Endothelial cell of umbilical vein (primary cell): ENCODE data around the gene MAX. TPM values are rescaled to one million over a fixed set of nuclear protein-coding genes. Genes with fewer than 3 reads are reported as not detected.

Experiments used
- BruUV-seq: library from RNA; stranded (reverse); fragments of 400-500 nt; replicated peaks from 2 replicates; lab custom pipeline; 2021; lab: Mats Ljungman, UMichigan
- CTCF ChIA-PET: fragments of 300-600, 350-600 bp; sonication (Branson Sonifier 250); formaldehyde crosslinking; loops from one replicate; lab custom pipeline; 2021; ENCODE audit warnings: antibody characterized with exemption, inconsistent platforms; lab: Charles Lee
- POLR2A ChIA-PET: fragments of 300-600, 350-600 bp; sonication (Branson Sonifier 250); formaldehyde crosslinking; loops from one replicate; lab custom pipeline; 2021; ENCODE audit warnings: antibody characterized with exemption, inconsistent platforms; lab: Charles Lee
- DNase-seq: peaks from one replicate; pipeline ENCODE4 v3.0.0-alpha.2; 2011; ENCODE audit warnings: low read depth, low spot score
- FAIRE-seq: peaks from 2 replicates; lab custom pipeline; 2011; peaks lifted over from hg19 to GRCh38; lab: Jason Lieb, UNC
- H2AFZ ChIP-seq: 2 replicates; pipeline ENCODE4 v1.6.0; 2012; ENCODE audit warnings: low read depth, low read length, control low read depth, inconsistent platforms
- H3K27ac ChIP-seq: 2 replicates; pipeline ENCODE4 v1.5.1; 2011; ENCODE audit warnings: low read depth, mild to moderate bottlenecking, control low read depth, low read length, moderate library complexity; ENCODE audit not compliant: insufficient read depth
- H3K27me3 ChIP-seq, 2 experiments: 2 replicates each; pipeline versions ENCODE4 v1.6.0 to v1.6.1; 2011; ENCODE audit warnings: low read length in 2 of 2, mixed read lengths in 1 of 2; ENCODE audit not compliant: control insufficient read depth in 2 of 2, insufficient read depth in 2 of 2
- H3K36me3 ChIP-seq, 2 experiments: 2 replicates in 1 of 2; 3 replicates in 1 of 2; pipeline ENCODE4 v1.5.1; 2011; ENCODE audit warnings: low read length in 2 of 2, mild to moderate bottlenecking in 1 of 2, moderate library complexity in 1 of 2; ENCODE audit not compliant: control insufficient read depth in 2 of 2, insufficient read depth in 2 of 2; ENCODE audit errors: extremely low read depth in 1 of 2
- H3K4me1 ChIP-seq: 3 replicates; pipeline ENCODE4 v1.5.1; 2011; ENCODE audit warnings: mild to moderate bottlenecking, low read length; ENCODE audit not compliant: control insufficient read depth, insufficient read depth; ENCODE audit errors: extremely low read depth
- H3K4me2 ChIP-seq: 2 replicates; pipeline ENCODE4 v1.6.1; 2011; ENCODE audit warnings: low read length, control low read depth, mixed read lengths; ENCODE audit not compliant: insufficient read depth
- H3K4me3 ChIP-seq, 3 experiments: fragments of 200-600 bp in 1 of 3; sonication (generic), shearing (Covaris generic) in 1 of 3; replicated peaks in 1 of 3; 2 replicates each; pipeline ENCODE4 v1.5.1; 2011 to 2016; ENCODE audit warnings: control low read depth in 3 of 3, low read length in 3 of 3, mild to moderate bottlenecking in 2 of 3, inconsistent platforms in 1 of 3, low read depth in 1 of 3, moderate library complexity in 1 of 3; ENCODE audit not compliant: insufficient read depth in 1 of 3
- H3K79me2 ChIP-seq: 2 replicates; pipeline ENCODE4 v1.6.0; 2012; ENCODE audit warnings: low read length, inconsistent platforms; ENCODE audit not compliant: control insufficient read depth, insufficient read depth
- H3K9ac ChIP-seq: replicated peaks from 2 replicates; pipeline ENCODE3; 2011; ENCODE audit warnings: low read length, control low read depth; ENCODE audit not compliant: insufficient read depth; ENCODE audit errors: extremely low read depth
- H3K9me1 ChIP-seq: replicated peaks from 3 replicates; pipeline ENCODE4 v1.6.0; 2011; ENCODE audit warnings: mild to moderate bottlenecking, low read length; ENCODE audit not compliant: control insufficient read depth, insufficient read depth; ENCODE audit errors: extremely low read depth
- H3K9me3 ChIP-seq: replicated peaks from 2 replicates; pipeline ENCODE4 v1.5.1; 2012; ENCODE audit warnings: low read length, inconsistent platforms; ENCODE audit not compliant: control insufficient read depth, insufficient read depth
- H4K20me1 ChIP-seq: replicated peaks from 2 replicates; pipeline ENCODE3; 2011; ENCODE audit warnings: mild to moderate bottlenecking, low read length; ENCODE audit not compliant: control insufficient read depth, insufficient read depth; ENCODE audit errors: extremely low read depth
- EZH2 ChIP-seq: IDR thresholded peaks from 2 replicates; pipeline ENCODE4 v1.6.1; 2012; ENCODE audit warnings: borderline replicate concordance, low read depth, mild to moderate bottlenecking, moderate library complexity, low read length, inconsistent platforms; ENCODE audit not compliant: severe bottlenecking
- FOS ChIP-seq: IDR thresholded peaks from 2 replicates; pipeline ENCODE4 v1.6.1; 2011; ENCODE audit warnings: mild to moderate bottlenecking, low read length, moderate library complexity, borderline replicate concordance; ENCODE audit not compliant: insufficient read depth
- GATA2 ChIP-seq: IDR thresholded peaks from 2 replicates; pipeline ENCODE4 v1.7.0; 2011; ENCODE audit warnings: low read depth, mild to moderate bottlenecking, moderate library complexity, mixed read lengths, low read length; ENCODE audit not compliant: insufficient read length, insufficient read depth
- JUN ChIP-seq: IDR thresholded peaks from 2 replicates; pipeline ENCODE4 v1.6.1; 2011; ENCODE audit warnings: borderline replicate concordance, low read depth; ENCODE audit not compliant: insufficient read length, insufficient read depth
- MYC ChIP-seq: IDR thresholded peaks from one replicate; pipeline ENCODE4 v1.6.1; 2011; ENCODE audit warnings: mild to moderate bottlenecking, low read depth, low read length
- POLR2A ChIP-seq: IDR thresholded peaks from 2 replicates; pipeline ENCODE4 v1.6.1; 2012; ENCODE audit warnings: low read depth, mild to moderate bottlenecking, control low read depth, low read length
- POLR2AphosphoS5 ChIP-seq: IDR thresholded peaks from 2 replicates; pipeline ENCODE4 v1.6.1; 2012; ENCODE audit warnings: low read depth, mild to moderate bottlenecking, control low read depth, low read length, moderate library complexity; ENCODE audit not compliant: insufficient read depth
- dilution Hi-C: fragments of 300-500 bp; cut with MboI; formaldehyde crosslinking; loops from one replicate; pipeline ENCODE4 v1.15.0; 2019; ENCODE audit warnings: low sequenced_read_pairs; ENCODE audit not compliant: extremely low pct_ligation_motif_present
- intact Hi-C: fragments of 100-400 bp; cut with micrococcal nuclease; formaldehyde crosslinking; loops from one replicate; pipeline ENCODE4 v1.10.0; 2022
- polyA plus RNA-seq, 4 experiments: library from polyadenylated mRNA; depleted of rRNA in 3 of 4; stranded (reverse) in 3 of 4; unstranded in 1 of 4; fragments of >200 nt; gene quantifications; 2 replicates each; pipeline versions ENCODE4 v1.2.1 to v1.2.3, GENCODE V29; 2011 to 2012; ENCODE audit warnings: missing spikeins in 1 of 4
- total RNA-seq: library from RNA; stranded (reverse); gene quantifications from 2 replicates; pipeline ENCODE4 v1.2.3, GENCODE V29; 2021
- TF ChIP-seq, protein P1 (sequence below), 2 donors: IDR thresholded peaks; 1 replicate in 1 of 2; 2 replicates in 1 of 2; pipeline ENCODE4 v1.5.1; 2011; ENCODE audit warnings: low read length in 2 of 2, mild to moderate bottlenecking in 2 of 2, moderate library complexity in 2 of 2, control low read depth in 1 of 2, inconsistent platforms in 1 of 2, low read depth in 1 of 2; ENCODE audit not compliant: insufficient read depth in 1 of 2; ENCODE audit errors: extremely low read depth in 1 of 2
- TF ChIP-seq, protein P2 (sequence below): IDR thresholded peaks from 2 replicates; pipeline ENCODE4 v1.6.1; 2011; ENCODE audit not compliant: insufficient read depth, insufficient read length

MAX gene
- total and polyA plus RNA-seq, 2 donors (not counting 3 experiments of a cell fraction or from before 2014, with no cell fraction given), result 70.1 to 79.5 TPM

DNA sequence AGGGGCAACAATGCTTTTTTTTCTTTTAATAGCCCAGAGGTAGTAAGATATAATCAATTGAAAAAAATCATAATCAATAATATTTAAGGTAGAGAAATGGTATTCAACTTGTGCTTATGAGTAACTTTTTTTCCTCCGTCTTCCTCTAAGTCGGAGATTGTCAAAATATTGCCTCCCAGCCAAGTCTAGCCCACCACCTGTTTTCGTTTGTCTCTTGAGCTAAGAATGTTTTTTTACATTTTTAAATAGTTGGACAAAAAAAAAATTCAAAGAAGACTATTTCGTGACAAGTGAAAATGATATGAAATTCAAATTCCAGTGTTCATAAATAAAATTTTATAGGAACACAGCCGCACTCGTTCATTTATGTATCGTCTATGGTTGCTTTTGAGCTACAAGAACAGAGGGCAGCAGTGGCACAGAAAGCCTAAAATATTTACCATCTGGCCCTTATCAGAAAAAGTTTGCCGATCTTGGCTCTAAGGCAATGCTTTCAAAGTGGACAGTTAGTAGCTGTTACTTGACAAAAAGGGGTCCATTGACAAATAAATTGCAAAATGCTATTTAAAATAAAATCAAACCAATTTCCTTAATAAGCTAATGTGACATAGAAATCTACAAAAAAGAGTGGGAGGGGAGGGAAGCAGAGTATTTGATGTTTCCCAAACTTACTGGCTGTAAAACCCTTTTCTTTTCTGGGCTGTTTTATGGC lies 40.8 kb upstream of the MAX start:
- H3K4me3 ChIP-seq, result no peak overlapping the region
- no peaks in the 10 kb centered on the region for H3K79me2 ChIP-seq
- no peak for FAIRE-seq
- no peak overlapping the region for H3K27ac ChIP-seq
- ChIA-PET POLR2A (no interaction called here), CTCF (interaction anchor here (1.2 kb wide), 1 partner anchor 28 kb away, joined by 3 read pairs; no protein-coding TSS in a partner anchor)
- no peaks in the 10 kb centered on the region for H4K20me1 ChIP-seq
- no peak overlapping the region for H2AFZ ChIP-seq
- BruUV-seq, result no TSS peak
- no peaks in the 10 kb centered on the region for H3K9me1 ChIP-seq
- no peak overlapping the region for H3K9ac ChIP-seq
- DNase-seq, result no peak
- TF ChIP-seq, protein P1, sequence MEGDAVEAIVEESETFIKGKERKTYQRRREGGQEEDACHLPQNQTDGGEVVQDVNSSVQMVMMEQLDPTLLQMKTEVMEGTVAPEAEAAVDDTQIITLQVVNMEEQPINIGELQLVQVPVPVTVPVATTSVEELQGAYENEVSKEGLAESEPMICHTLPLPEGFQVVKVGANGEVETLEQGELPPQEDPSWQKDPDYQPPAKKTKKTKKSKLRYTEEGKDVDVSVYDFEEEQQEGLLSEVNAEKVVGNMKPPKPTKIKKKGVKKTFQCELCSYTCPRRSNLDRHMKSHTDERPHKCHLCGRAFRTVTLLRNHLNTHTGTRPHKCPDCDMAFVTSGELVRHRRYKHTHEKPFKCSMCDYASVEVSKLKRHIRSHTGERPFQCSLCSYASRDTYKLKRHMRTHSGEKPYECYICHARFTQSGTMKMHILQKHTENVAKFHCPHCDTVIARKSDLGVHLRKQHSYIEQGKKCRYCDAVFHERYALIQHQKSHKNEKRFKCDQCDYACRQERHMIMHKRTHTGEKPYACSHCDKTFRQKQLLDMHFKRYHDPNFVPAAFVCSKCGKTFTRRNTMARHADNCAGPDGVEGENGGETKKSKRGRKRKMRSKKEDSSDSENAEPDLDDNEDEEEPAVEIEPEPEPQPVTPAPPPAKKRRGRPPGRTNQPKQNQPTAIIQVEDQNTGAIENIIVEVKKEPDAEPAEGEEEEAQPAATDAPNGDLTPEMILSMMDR (IDR thresholded peaks at IDR 0.05; ENCODE audit: extremely low read depth in 1 of 2, insufficient read depth in 1 of 2, low read depth in 1 of 2, low read length in 2 of 2), result no peak
- TF ChIP-seq POLR2A, result no peak
- TF ChIP-seq, protein P2, sequence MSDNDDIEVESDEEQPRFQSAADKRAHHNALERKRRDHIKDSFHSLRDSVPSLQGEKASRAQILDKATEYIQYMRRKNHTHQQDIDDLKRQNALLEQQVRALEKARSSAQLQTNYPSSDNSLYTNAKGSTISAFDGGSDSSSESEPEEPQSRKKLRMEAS, result no peak
- no peak for TF ChIP-seq EZH2
- no peak for TF ChIP-seq JUN
- TF ChIP-seq POLR2AphosphoS5, result no peak
- TF ChIP-seq GATA2, result no peak
- TF ChIP-seq MYC, result no peak
- TF ChIP-seq FOS, result no peak
- intact Hi-C loops, result no loop called here
- no peak overlapping the region for H3K4me2 ChIP-seq
- dilution Hi-C loops, result no loop called here
- peaks cover 7 to 9% of the 10 kb centered on the region in 2 experiments for H3K27me3 ChIP-seq
- no peaks in the 10 kb centered on the region for H3K36me3 ChIP-seq
- no peaks in the 10 kb centered on the region for H3K9me3 ChIP-seq
- no peaks in the 10 kb centered on the region for H3K4me1 ChIP-seq
